ENCODE measurements around the gene NGEF.
"Not testable (repeated sequence)": the region's sequence is repeated elsewhere in the genome, so short reads cannot be mapped to it uniquely, and the experiment has no call there.

NGEF gene

GRCh38 chr2:233013027-233013461, at the start of gene NGEF:
TSS of gene NGEF (minus strand) at chr2:233013256. CDS start at chr2:232974890, 38,366 bp downstream.
- no peak for FAIRE-seq

GRCh38 chr2:233062451-233062850, 49.4 kb upstream of the NGEF start:
- no peak for FAIRE-seq

- FAIRE-seq, result no peak
Observed at GRCh38 chr2:233061591-233062450, 48.8 kb upstream of the NGEF start.

GRCh38 chr2:233060980-233061590, 48.0 kb upstream of the NGEF start:
- no peak for FAIRE-seq

GRCh38 chr2:233060501-233060979, 47.5 kb upstream of the NGEF start:
- no peak for FAIRE-seq

GRCh38 chr2:233059797-233060500, 46.9 kb upstream of the NGEF start, which contains the start of gene INPP5D:
TSS of gene INPP5D (plus strand) at chr2:233060342. CDS start at chr2:233060479, 137 bp downstream.
- FAIRE-seq, result no peak

- no peak for FAIRE-seq
Observed at GRCh38 chr2:233059547-233059796, 46.4 kb upstream of the NGEF start.

- FAIRE-seq, result no peak
Observed at GRCh38 chr2:233058717-233059546, 45.9 kb upstream of the NGEF start.

- FAIRE-seq, result no peak
Observed at GRCh38 chr2:233056961-233057605, 44.0 kb upstream of the NGEF start.

- no peak for FAIRE-seq
Observed at GRCh38 chr2:233055362-233055761, 42.3 kb upstream of the NGEF start.

- no peak for FAIRE-seq
Observed at GRCh38 chr2:233053928-233054784, 41.1 kb upstream of the NGEF start.

GRCh38 chr2:233052517-233052916, 39.5 kb upstream of the NGEF start:
- FAIRE-seq, result not testable (repeated sequence)

GRCh38 chr2:233051241-233052149, 38.4 kb upstream of the NGEF start:
- no peak for FAIRE-seq

- FAIRE-seq, result no peak
Observed at GRCh38 chr2:233049194-233049761, 36.2 kb upstream of the NGEF start.

- no peak for FAIRE-seq
Observed at GRCh38 chr2:233048569-233049193, 35.6 kb upstream of the NGEF start.

- no peak for FAIRE-seq
Observed at GRCh38 chr2:233047667-233048066, 34.6 kb upstream of the NGEF start.

- no peak for FAIRE-seq
Observed at GRCh38 chr2:233047206-233047605, 34.1 kb upstream of the NGEF start.

GRCh38 chr2:233044974-233045605, 32.0 kb upstream of the NGEF start:
- no peak for FAIRE-seq

GRCh38 chr2:233042549-233042948, 29.5 kb upstream of the NGEF start:
- FAIRE-seq, result no peak

Data from TTC549 (cell line).